PFSK-1 (cell line): ENCODE data around the gene OSBP.

Source experiments
- FOXP2 ChIP-seq: optimal IDR thresholded peaks from 2 replicates; pipeline ENCODE3; 2011; ENCODE audit warnings: borderline replicate concordance, control low read depth, inconsistent platforms; ENCODE audit not compliant: insufficient read depth; ENCODE audit errors: extremely low read length, extremely low read depth
- POLR2AphosphoS5 ChIP-seq: IDR thresholded peaks from 2 replicates; pipeline ENCODE4 v1.6.1; 2012; ENCODE audit warnings: low read depth, mild to moderate bottlenecking, control low read depth, low read length, moderate library complexity
- REST ChIP-seq, 2 experiments: IDR thresholded peaks; 2 replicates each; pipeline versions ENCODE4 v1.6.1 to v1.8.0; 2011 to 2012; ENCODE audit warnings: low read depth in 2 of 2, low read length in 2 of 2, control low read depth in 1 of 2, inconsistent platforms in 1 of 2, mild to moderate bottlenecking in 1 of 2, moderate library complexity in 1 of 2; ENCODE audit not compliant: insufficient read depth in 1 of 2
- SIN3A ChIP-seq: IDR thresholded peaks from 2 replicates; pipeline ENCODE4 v1.6.1; 2012; ENCODE audit warnings: mild to moderate bottlenecking, low read length, moderate library complexity, borderline replicate concordance; ENCODE audit not compliant: insufficient read depth
- TAF1 ChIP-seq: IDR thresholded peaks from 2 replicates; pipeline ENCODE4 v1.6.1; 2012; ENCODE audit warnings: low read length, control low read depth, borderline replicate concordance; ENCODE audit not compliant: insufficient read depth

OSBP gene

GRCh38 chr11:59574932-59575502 lies 40.6 kb downstream of the OSBP start:
- no peak for TF ChIP-seq FOXP2
- TF ChIP-seq POLR2AphosphoS5 = no peak
- TF ChIP-seq TAF1 = no peak
- no peak for TF ChIP-seq SIN3A
- no peak for TF ChIP-seq REST (IDR thresholded peaks at IDR 0.05; ENCODE audit: insufficient read depth in 1 of 2, low read depth in 2 of 2, low read length in 2 of 2)

- TF ChIP-seq FOXP2 (no peak), REST (IDR thresholded peaks at IDR 0.05; ENCODE audit: insufficient read depth in 1 of 2, low read depth in 2 of 2, low read length in 2 of 2) (no peak), SIN3A (no peak), TAF1 (no peak), POLR2AphosphoS5 (no peak)
These were observed 41.1 kb downstream of the OSBP start for GRCh38 chr11:59574467-59574866.

- TF ChIP-seq TAF1 = no peak
- TF ChIP-seq REST (IDR thresholded peaks at IDR 0.05; ENCODE audit: insufficient read depth in 1 of 2, low read depth in 2 of 2, low read length in 2 of 2) = no peak
These were observed 42.4 kb downstream of the OSBP start for GRCh38 chr11:59573216-59573615.

GRCh38 chr11:59572091-59572490 lies 43.5 kb downstream of the OSBP start:
- TF ChIP-seq FOXP2 = no peak
- TF ChIP-seq TAF1 = no peak
- no peak for TF ChIP-seq SIN3A
- TF ChIP-seq REST (IDR thresholded peaks at IDR 0.05; ENCODE audit: insufficient read depth in 1 of 2, low read depth in 2 of 2, low read length in 2 of 2) = no peak
- TF ChIP-seq POLR2AphosphoS5 = no peak

- TF ChIP-seq POLR2AphosphoS5 (no peak), REST (IDR thresholded peaks at IDR 0.05; ENCODE audit: insufficient read depth in 1 of 2, low read depth in 2 of 2, low read length in 2 of 2) (no peak), SIN3A (no peak), TAF1 (no peak), FOXP2 (no peak)
These were observed 53.3 kb downstream of the OSBP start for GRCh38 chr11:59562292-59562691.
